SJSA1 (cell line): Measurements from ENCODE around the gene TLCD2. TPM values are rescaled to one million over a fixed set of nuclear protein-coding genes. Genes with fewer than 3 reads are reported as not detected.

Experiments
- DNase-seq, 2 experiments: peaks; one replicate each; pipeline ENCODE4 v3.0.0-alpha.2; 2015 to 2020; ENCODE audit warnings: low spot score in 2 of 2, low read depth in 1 of 2
- H3K27ac ChIP-seq: fragments of 250-450 bp; sonication (Bioruptor Pico); 2 replicates; pipeline ENCODE4 v1.5.1; 2020; ENCODE audit warnings: mild to moderate bottlenecking, moderate library complexity
- H3K27me3 ChIP-seq: fragments of 250-450 bp; sonication (Bioruptor Pico); replicated peaks from 2 replicates; pipeline ENCODE4 v1.5.1; 2020; ENCODE audit warnings: mild to moderate bottlenecking, moderate library complexity
- H3K36me3 ChIP-seq: fragments of 250-450 bp; sonication (Bioruptor Pico); 2 replicates; pipeline ENCODE4 v1.5.1; 2020; ENCODE audit warnings: mild to moderate bottlenecking
- H3K4me1 ChIP-seq: fragments of 250-450 bp; sonication (Bioruptor Pico); replicated peaks from 2 replicates; pipeline ENCODE4 v1.6.1; 2021; ENCODE audit warnings: mild to moderate bottlenecking
- H3K4me3 ChIP-seq: fragments of 250-450 bp; sonication (Bioruptor Pico); 2 replicates; pipeline ENCODE4 v1.5.1; 2020; ENCODE audit warnings: mild to moderate bottlenecking
- H3K9me3 ChIP-seq: fragments of 250-450 bp; sonication (Bioruptor Pico); replicated peaks from 2 replicates; pipeline ENCODE4 v1.5.1; 2020; ENCODE audit warnings: mild to moderate bottlenecking
- total RNA-seq: library from RNA; depleted of rRNA; stranded (reverse); fragments of >200 nt; shearing (Covaris generic); gene quantifications from 2 replicates; pipeline ENCODE4 v1.2.3, GENCODE V29; 2014; rRNA removed

Gene TLCD2, protein sequence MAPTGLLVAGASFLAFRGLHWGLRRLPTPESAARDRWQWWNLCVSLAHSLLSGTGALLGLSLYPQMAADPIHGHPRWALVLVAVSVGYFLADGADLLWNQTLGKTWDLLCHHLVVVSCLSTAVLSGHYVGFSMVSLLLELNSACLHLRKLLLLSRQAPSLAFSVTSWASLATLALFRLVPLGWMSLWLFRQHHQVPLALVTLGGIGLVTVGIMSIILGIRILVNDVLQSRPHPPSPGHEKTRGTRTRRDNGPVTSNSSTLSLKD
- total RNA-seq = 0.34 and 0.95 TPM in 2 replicates

DNA sequence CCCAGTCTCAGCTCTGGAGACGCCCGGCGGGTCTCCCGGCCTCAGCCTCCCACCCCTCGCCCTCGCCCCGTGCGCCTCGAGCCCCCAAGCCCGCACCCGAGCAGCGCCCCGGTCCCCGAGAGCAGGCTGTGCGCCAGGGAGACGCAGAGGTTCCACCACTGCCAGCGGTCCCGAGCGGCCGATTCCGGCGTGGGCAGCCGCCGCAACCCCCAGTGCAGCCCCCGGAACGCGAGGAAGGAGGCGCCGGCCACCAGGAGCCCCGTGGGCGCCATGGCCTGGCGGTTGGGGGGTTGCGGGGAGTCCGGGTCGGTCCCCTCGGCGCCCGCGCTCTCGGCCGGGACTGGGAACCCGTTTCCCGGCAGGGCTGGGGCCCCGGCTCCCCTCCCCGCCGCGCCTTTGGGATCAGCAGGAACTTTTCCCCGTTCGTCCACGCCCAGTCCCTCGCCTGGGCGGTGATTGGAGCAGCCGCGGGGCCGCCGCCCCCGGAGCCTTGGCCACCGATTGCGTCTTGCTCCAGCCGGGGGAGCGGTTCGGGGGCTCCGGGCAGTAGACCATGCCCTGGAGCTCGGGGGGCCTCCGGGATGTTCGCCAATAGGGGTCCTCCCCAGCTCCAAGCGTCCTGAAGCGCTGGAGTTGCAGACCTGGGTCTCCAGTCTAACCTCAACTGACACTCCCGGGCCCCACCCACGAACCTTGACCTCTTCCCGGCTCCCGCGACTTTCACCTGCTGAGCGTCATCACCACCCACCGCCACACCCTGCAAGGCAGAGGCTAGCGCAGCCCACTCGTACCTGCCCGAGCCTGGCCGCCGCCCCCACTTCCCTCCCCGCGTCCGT lies at the start of gene TLCD2:
Gene TLCD2, minus strand, starts transcription at position 407 of the 836 bp plus-strand sequence. Its CDS starts 135 bp downstream, at position 272.
- peaks cover 35% of the 10 kb centered on the region for H3K4me1 ChIP-seq
- H3K36me3 ChIP-seq = peaks cover 58% of the 10 kb centered on the region
- H3K9me3 ChIP-seq = no peaks in the 10 kb centered on the region
- peak; percentile 58 to 69 for DNase-seq
- H3K27ac ChIP-seq = peak within 1 kb of the TSS; percentile 52
- peak within 1 kb of the TSS; percentile 55 for H3K4me3 ChIP-seq
- H3K27me3 ChIP-seq = no peaks in the 10 kb centered on the region

DNA sequence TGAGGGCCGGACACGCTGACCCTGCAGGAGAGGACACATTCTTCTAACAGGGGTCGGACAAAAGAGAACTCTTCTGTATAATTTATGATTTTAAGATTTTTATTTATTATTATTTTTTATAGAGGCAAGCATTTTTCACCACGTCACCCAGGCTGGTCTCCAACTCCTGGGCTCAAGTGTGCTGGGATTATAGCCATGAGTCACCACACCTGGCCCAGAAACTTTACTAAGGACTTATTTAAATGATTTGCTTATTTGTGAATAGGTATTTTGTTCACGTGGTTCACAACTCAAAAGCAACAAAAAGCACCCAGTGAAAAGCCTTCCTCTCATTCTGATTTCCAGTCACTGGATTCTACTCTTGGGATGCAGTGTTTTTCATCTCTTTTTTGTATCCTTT lies 49.4 kb upstream of the TLCD2 start:
- H3K4me1 ChIP-seq = peaks cover 25% of the 10 kb centered on the region
- no peak overlapping the region for H3K4me3 ChIP-seq
- no peak overlapping the region for H3K27ac ChIP-seq
- DNase-seq = no peak
- H3K27me3 ChIP-seq = no peaks in the 10 kb centered on the region
- H3K9me3 ChIP-seq = no peaks in the 10 kb centered on the region
- no peaks in the 10 kb centered on the region for H3K36me3 ChIP-seq

DNA sequence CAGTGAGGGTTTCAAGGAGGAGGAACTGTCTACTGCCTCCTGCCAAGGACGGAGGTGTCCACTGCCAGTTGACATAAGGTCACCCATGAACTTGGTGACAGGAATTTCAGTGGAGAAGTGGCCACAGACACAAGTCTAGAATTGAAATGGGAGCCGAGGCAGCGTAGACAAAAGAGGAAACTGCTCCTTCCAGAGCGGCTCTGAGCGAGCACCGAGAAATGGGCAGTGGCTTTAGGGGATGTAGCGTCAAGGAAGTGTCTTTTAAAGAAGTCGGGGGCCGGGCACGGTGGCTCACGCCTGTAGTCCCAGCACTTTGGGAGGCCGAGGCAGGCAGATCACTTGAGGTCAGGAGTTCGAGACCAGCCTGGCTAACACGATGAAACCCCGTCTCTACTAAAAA lies 48.6 kb upstream of the TLCD2 start:
- Histone ChIP-seq H3K27me3 (no peaks in the 10 kb centered on the region), H3K27ac (no peak overlapping the region), H3K4me3 (no peak overlapping the region), H3K4me1 (peaks cover 18% of the 10 kb centered on the region), H3K36me3 (no peaks in the 10 kb centered on the region), H3K9me3 (no peaks in the 10 kb centered on the region)
- DNase-seq = no peak

DNA sequence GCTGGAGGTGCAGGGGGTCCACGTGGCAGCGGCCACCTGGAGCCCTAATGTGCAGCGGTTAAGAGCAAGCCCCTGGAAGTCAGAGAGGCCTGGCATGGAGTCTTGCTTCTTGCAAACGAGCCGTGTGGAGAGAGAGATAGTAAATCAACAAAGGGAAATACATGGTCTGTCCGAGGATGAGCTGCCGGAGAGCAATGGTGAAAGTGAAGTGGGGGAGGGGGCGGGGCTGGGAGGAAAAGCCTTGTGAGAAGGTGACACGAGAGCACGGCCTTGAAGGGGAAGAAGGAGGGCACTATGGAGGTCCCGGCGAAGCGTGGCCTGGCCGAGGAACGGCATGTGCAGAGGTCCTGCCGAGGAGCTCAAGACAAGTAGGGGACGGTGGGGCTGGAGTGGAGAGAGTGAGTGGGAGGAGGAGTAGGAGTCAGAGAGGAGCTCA lies 45.7 kb upstream of the TLCD2 start:
- H3K9me3 ChIP-seq = no peaks in the 10 kb centered on the region
- no peak overlapping the region for H3K4me3 ChIP-seq
- no peak overlapping the region for H3K27ac ChIP-seq
- H3K27me3 ChIP-seq = no peaks in the 10 kb centered on the region
- H3K4me1 ChIP-seq = no peaks in the 10 kb centered on the region
- no peak for DNase-seq
- H3K36me3 ChIP-seq = no peaks in the 10 kb centered on the region

DNA sequence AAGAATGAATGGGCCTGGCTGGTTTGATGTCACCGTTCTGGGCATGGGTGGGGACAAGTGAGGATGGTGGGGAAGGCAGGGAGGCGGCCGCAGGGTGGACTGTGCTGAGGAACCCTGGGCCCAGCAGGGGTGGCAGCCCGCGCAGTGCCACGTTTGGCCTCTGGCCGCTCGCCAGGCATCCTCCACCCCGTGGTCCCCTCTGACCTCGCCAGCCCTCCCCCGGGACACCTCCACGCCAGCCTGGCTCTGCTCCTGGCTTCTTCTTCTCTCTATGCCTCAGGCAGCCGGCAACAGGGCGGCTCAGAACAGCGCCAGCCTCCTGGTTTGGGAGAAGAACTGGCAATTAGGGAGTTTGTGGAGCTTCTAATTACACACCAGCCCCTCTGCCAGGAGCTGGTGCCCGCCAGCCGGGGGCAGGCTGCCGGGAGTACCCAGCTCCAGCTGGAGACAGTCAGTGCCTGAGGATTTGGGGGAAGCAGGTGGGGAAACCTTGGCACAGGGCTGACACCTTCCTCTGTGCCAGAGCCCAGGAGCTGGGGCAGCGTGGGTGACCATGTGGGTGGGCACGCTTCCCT lies 45.2 kb upstream of the TLCD2 start:
- no peak overlapping the region for H3K27ac ChIP-seq
- no peaks in the 10 kb centered on the region for H3K9me3 ChIP-seq
- H3K27me3 ChIP-seq = no peaks in the 10 kb centered on the region
- H3K4me3 ChIP-seq = no peak overlapping the region
- H3K4me1 ChIP-seq = no peaks in the 10 kb centered on the region
- no peak for DNase-seq
- no peaks in the 10 kb centered on the region for H3K36me3 ChIP-seq

DNA sequence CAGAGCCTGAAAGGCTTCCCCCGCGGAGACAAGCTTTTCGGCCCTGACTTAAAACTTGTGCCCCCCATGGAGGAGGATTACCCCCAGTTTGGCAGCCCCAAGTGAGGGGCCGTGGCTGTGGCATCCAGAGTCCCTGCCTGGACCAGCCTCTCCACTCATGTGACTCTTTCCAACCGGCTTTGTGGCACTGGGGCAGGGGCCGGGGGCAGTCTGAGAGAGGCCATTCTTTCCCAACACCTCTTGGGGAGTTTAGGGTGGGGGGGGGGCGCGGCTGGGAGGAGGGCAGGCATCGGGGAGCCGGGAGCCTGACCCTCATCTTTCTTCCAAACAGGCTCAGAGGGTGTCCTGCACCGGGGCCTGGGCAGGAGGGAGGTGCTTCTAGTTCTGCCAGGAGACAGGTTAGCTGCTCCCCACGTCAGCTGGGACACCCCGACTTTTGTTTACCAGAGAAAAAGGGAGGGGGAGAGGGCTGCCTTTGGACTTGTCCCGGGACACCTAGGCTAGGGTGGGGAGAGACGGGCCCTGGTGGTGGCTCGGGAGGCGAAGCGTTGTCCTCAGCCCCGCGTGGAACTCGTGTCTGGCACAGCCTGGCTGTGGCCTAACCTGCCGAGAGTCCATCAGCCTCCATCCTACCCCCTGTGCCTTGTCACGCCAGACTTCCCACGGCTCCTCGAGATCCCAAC lies 44.4 kb upstream of the TLCD2 start:
- Histone ChIP-seq H3K4me1 (no peaks in the 10 kb centered on the region), H3K4me3 (no peak overlapping the region), H3K9me3 (no peaks in the 10 kb centered on the region), H3K27ac (no peak overlapping the region), H3K27me3 (no peaks in the 10 kb centered on the region), H3K36me3 (no peaks in the 10 kb centered on the region)
- DNase-seq = no peak

DNA sequence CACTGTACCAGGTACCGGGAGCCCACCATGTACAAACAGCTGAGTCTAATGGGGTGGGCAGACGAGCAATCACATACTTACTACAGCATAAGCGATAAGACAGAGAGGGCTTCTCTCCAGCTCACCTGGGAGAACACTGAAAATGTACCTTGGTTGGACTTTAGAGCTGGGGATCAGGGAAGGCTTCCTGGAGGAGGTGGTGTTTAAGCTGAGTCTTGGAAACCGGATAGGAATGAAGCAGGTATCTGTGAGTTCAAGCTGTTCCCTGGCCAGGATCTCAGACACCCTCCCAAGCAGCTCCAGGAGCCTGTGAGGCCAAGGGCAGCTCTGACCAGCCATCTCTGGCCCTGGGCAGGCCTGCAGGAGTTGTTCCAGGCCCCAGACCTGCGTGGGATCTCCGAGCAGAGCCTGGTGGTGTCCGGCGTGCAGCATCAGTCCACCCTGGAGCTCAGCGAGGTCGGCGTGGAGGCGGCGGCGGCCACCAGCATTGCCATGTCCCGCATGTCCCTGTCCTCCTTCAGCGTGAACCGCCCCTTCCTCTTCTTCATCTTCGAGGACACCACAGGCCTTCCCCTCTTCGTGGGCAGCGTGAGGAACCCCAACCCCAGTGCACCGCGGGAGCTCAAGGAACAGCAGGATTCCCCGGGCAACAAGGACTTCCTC lies 43.7 kb upstream of the TLCD2 start:
- no peaks in the 10 kb centered on the region for H3K36me3 ChIP-seq
- no peaks in the 10 kb centered on the region for H3K27me3 ChIP-seq
- H3K4me1 ChIP-seq = no peaks in the 10 kb centered on the region
- no peak overlapping the region for H3K4me3 ChIP-seq
- H3K9me3 ChIP-seq = no peaks in the 10 kb centered on the region
- no peak overlapping the region for H3K27ac ChIP-seq
- no peak for DNase-seq

DNA sequence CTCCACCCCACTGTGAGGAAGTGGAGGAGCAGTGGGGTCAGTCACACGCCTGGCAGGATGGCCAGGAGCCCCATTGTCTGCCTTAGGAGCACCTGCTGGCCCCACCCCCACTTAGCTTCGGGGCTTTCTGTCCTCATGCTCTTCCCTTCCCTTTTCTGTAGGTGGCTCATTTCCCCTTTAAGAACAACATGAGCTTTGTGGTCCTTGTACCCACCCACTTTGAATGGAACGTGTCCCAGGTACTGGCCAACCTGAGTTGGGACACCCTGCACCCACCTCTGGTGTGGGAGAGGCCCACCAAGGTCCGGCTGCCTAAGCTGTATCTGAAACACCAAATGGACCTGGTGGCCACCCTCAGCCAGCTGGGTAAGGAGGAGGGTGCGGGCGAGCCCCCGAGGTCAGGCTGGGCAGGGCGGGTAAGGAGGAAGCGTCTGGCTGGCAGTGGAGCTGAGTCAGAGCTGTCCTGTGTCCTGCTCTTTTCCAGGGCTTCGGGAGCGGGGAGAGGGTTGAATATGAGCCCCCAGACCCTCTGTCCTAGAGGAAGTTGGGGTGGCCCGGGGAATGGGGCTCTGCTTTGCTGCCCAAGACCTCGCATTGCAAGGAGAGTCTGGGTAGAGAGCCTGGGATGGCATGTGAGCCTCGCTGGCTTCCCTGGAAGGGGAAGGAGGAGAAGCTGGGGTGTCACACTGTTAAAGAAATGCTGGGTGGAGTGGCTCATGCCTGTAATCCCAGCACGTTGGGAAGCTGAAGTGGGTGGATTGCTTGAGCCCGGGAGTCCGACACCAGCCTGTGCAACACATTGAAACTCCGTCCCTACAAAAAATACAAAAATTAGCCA lies 42.5 kb upstream of the TLCD2 start:
- H3K27ac ChIP-seq = no peak overlapping the region
- H3K36me3 ChIP-seq = no peaks in the 10 kb centered on the region
- H3K4me1 ChIP-seq = no peaks in the 10 kb centered on the region
- H3K9me3 ChIP-seq = no peaks in the 10 kb centered on the region
- no peaks in the 10 kb centered on the region for H3K27me3 ChIP-seq
- no peak overlapping the region for H3K4me3 ChIP-seq
- DNase-seq = no peak

DNA sequence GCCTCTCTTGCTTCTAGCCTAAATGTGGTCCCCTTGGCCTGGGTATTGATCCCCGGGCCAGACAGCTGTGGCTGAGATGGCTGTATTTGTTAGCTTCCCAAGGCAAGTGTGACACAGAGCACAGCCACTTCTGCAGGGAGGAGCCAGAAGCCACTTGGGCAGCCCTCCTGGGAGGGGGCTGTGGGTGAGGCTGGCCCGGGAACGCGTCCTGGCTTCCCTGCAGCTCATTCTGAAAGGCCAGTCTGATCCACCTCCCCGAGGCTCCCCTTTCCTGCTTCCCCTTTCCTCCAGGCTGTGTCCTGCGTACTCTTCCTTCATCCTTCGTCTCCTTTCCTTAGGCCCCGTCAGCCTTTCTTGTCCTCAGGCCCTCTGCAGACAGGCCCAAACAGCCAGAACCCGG lies 40.5 kb upstream of the TLCD2 start:
- Histone ChIP-seq H3K4me1 (no peaks in the 10 kb centered on the region), H3K27me3 (no peaks in the 10 kb centered on the region), H3K9me3 (no peaks in the 10 kb centered on the region), H3K36me3 (no peaks in the 10 kb centered on the region), H3K4me3 (no peak overlapping the region), H3K27ac (no peak overlapping the region)
- no peak for DNase-seq

DNA sequence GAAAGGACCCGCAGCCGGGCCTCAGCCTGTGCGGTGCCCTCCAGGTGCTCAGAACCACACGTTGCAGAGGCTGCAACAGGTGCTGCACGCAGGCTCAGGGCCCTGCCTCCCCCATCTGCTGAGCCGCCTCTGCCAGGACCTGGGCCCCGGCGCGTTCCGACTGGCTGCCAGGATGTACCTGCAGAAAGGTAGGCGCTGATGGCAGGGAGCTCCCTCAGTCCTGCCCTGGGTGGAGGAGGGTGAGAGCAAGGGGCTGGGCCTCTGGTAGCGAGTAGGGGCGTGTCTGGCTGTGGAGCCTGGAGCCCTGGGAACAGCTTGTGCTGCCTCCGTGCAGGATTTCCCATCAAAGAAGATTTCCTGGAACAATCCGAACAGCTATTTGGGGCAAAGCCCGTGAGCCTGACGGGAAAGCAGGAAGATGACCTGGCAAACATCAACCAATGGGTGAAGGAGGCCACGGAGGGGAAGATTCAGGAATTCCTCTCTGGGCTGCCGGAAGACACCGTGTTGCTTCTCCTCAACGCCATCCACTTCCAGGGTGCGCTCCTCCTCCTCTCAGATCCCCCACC lies 36.9 kb upstream of the TLCD2 start:
- H3K4me3 ChIP-seq = no peak overlapping the region
- H3K27ac ChIP-seq = no peak overlapping the region
- no peaks in the 10 kb centered on the region for H3K9me3 ChIP-seq
- peak in 1 of 2 experiments; percentile 35 for DNase-seq
- no peaks in the 10 kb centered on the region for H3K4me1 ChIP-seq
- H3K27me3 ChIP-seq = no peaks in the 10 kb centered on the region
- H3K36me3 ChIP-seq = no peaks in the 10 kb centered on the region

DNA sequence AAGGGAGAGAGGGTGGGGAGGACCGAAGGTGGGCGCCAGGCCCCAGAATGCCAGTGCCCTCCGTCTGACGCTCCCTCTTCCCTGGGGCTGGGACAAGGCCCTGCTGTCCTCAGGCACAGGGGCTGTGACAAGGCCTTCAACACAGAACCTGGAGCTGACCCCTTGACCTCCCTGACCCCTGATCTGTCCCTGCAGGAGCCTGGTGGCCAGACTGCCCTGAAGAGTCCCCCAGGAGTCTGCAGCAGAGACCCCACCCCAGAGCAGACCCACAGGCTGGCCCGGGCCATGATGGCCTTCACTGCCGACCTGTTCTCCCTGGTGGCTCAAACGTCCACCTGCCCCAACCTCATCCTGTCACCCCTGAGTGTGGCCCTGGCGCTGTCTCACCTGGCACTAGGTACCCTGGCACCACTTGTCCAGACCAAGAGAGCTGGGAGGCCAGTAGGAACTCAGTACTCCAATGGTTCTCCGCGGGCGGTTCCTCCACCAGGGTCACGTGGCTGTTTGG lies 35.4 kb upstream of the TLCD2 start:
- H3K4me3 ChIP-seq = no peak overlapping the region
- H3K9me3 ChIP-seq = no peaks in the 10 kb centered on the region
- H3K27me3 ChIP-seq = no peaks in the 10 kb centered on the region
- no peaks in the 10 kb centered on the region for H3K4me1 ChIP-seq
- no peaks in the 10 kb centered on the region for H3K36me3 ChIP-seq
- no peak overlapping the region for H3K27ac ChIP-seq
- DNase-seq = peak in 1 of 2 experiments; percentile 36
